ENCODE measurements around the gene ADAR.

- TF ChIP-seq RFX5 (IDR thresholded peaks at IDR 0.05; ENCODE audit: low read depth, low read length) (no peak), POLR2A (IDR thresholded peaks at IDR 0.05; ENCODE audit: low read depth, low read length) (no peak), BHLHE40 (IDR thresholded peaks at IDR 0.05; ENCODE audit: low read depth, low read length) (no peak), FOS (IDR thresholded peaks at IDR 0.05; ENCODE audit: low read depth, low read length) (no peak)
- TF ChIP-seq, protein P1, sequence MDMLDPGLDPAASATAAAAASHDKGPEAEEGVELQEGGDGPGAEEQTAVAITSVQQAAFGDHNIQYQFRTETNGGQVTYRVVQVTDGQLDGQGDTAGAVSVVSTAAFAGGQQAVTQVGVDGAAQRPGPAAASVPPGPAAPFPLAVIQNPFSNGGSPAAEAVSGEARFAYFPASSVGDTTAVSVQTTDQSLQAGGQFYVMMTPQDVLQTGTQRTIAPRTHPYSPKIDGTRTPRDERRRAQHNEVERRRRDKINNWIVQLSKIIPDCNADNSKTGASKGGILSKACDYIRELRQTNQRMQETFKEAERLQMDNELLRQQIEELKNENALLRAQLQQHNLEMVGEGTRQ (IDR thresholded peaks at IDR 0.05; ENCODE audit: low read depth, low read length), result no peak
- TF ChIP-seq, protein P2, sequence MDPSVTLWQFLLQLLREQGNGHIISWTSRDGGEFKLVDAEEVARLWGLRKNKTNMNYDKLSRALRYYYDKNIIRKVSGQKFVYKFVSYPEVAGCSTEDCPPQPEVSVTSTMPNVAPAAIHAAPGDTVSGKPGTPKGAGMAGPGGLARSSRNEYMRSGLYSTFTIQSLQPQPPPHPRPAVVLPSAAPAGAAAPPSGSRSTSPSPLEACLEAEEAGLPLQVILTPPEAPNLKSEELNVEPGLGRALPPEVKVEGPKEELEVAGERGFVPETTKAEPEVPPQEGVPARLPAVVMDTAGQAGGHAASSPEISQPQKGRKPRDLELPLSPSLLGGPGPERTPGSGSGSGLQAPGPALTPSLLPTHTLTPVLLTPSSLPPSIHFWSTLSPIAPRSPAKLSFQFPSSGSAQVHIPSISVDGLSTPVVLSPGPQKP (IDR thresholded peaks at IDR 0.05; ENCODE audit: borderline replicate concordance, low read depth, low read length), result no peak
Measured at GRCh38 chr1:154586231-154586630, 21.8 kb downstream of the ADAR start.
